GM21381 (cell line): ENCODE data around the gene CFAP206.

Source experiments
- ATAC-seq: cut with Tn5 transposase; IDR thresholded peaks from one replicate; pipeline ENCODE4 v1.9.1; 2021; ENCODE audit warnings: mild to moderate bottlenecking, moderate library complexity; ENCODE audit not compliant: unreplicated experiment

The CFAP206 gene

DNA sequence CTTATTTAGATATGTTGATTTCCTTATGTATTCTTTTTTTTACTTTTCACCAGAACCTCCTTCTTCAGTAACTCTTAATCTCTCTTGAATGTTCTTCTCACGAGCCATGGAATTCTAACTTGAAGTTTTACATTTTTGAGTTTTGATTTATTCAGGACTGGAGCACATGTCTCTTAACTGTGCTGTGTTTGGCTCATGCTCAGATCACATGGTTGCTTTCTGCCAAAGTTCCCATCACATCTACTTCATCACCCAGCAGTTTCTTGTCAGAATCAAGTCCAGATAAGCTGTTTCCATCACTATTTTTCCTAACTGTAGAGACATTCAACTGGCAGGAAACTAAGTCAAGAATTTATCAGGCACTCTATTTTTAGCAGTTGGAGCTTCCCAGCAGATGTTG, 96.7 kb downstream of the CFAP206 start:
- no peak for ATAC-seq
